NB4 (cell line): Measurements from ENCODE around the gene CTNNA3.

ENCODE experiments used
- DNase-seq: peaks from one replicate; pipeline ENCODE4 v3.0.0; 2010; ENCODE audit warnings: low read depth
- H3K4me3 ChIP-seq: one replicate; pipeline ENCODE4 v1.5.1; 2011; ENCODE audit warnings: mild to moderate bottlenecking, low read depth, low read length, moderate library complexity
- CTCF ChIP-seq: IDR thresholded peaks from one replicate; pipeline ENCODE4 v1.5.1; 2012; ENCODE audit warnings: low read depth, low read length
- MYC ChIP-seq: IDR thresholded peaks from 2 replicates; pipeline ENCODE4 v1.6.1; 2011; ENCODE audit warnings: low read depth, low read length
- POLR2A ChIP-seq: IDR thresholded peaks from 2 replicates; pipeline ENCODE4 v1.6.1; 2011; ENCODE audit warnings: mild to moderate bottlenecking; ENCODE audit not compliant: insufficient read length; ENCODE audit errors: extremely low read depth
- TF ChIP-seq, protein P1 (sequence below): IDR thresholded peaks from 2 replicates; pipeline ENCODE4 v1.6.1; 2011; ENCODE audit warnings: low read depth, low read length

Gene CTNNA3

DNA sequence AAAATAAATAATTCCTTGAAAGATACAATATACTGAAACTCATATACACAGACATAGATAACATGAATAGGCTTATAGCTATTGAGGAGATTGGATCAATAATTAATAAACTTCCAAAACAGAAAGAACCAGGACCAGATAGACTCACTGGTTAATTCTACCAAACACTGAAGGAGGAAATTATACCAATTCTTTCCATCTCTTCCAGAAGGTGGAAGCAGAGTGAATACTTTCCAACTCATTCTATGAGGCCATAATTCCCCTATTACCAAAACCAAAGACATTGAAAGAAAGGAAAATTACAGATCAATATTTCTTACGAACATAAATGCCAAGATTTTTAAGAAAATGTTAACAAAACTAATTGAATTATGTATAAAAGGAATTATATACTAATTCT, 1394.9 kb downstream of the CTNNA3 start:
- no peak overlapping the region for H3K4me3 ChIP-seq
- DNase-seq = no peak

DNA sequence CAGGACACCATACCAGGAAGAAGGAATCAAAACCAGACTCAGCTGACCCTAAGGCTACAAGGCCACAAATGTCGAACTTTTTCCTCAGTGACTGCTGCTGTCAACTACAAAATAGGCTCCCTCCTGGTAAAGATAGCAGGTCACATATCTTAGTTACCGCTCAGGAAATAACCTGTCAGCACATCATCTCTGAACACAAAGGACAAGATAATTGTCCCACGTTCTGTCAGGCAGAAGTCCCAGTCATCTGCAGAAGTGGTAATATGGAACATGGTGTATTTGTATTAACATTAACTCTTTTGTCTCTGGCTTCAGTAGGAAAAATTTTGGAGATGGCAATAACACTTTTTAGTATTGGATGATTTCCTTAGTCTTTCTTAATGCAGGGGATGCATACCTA, 1400.4 kb downstream of the CTNNA3 start:
- H3K4me3 ChIP-seq = no peak overlapping the region
- TF ChIP-seq MYC (no peak), CTCF (no peak), POLR2A (no peak)
- TF ChIP-seq, protein P1, sequence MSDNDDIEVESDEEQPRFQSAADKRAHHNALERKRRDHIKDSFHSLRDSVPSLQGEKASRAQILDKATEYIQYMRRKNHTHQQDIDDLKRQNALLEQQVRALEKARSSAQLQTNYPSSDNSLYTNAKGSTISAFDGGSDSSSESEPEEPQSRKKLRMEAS = no peak
- DNase-seq = no peak

More for the DNA sequence above, 1394.9 kb downstream of the CTNNA3 start:
- TF ChIP-seq MYC = no peak
- TF ChIP-seq POLR2A = no peak

- no peak for DNase-seq
- H3K4me3 ChIP-seq = no peak overlapping the region
- TF ChIP-seq MYC (no peak), CTCF (no peak), POLR2A (no peak)
- TF ChIP-seq, protein P1 = no peak
Measured at GRCh38 chr10:66294538-66294937, 1401.5 kb downstream of the CTNNA3 start.

GRCh38 chr10:66292922-66293321, 1403.1 kb downstream of the CTNNA3 start:
- H3K4me3 ChIP-seq = no peak overlapping the region
- DNase-seq = no peak
- TF ChIP-seq POLR2A (no peak), MYC (no peak), CTCF (no peak)
- TF ChIP-seq, protein P1 = no peak

DNA sequence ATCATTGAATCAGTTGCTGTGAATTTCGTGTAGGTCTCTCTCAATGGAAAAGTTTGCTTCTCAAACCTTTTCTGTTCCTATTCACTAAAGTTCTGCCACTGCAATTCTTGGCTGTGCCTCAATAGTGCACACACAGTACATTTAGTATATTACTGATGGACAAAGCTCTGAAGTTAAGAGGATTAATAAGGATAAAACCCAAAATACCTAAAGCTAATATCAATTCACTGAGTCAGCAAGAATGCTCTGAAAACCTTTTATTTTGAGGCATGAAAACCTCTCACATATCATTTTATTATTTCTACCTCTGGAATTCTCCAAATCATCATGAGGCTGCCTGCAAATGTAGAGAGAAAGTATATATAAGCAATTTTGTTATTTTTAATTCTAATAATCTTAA, 1403.5 kb downstream of the CTNNA3 start:
- H3K4me3 ChIP-seq = no peak overlapping the region
- DNase-seq = no peak
- no peak for TF ChIP-seq MYC
- TF ChIP-seq, protein P1 = no peak

DNA sequence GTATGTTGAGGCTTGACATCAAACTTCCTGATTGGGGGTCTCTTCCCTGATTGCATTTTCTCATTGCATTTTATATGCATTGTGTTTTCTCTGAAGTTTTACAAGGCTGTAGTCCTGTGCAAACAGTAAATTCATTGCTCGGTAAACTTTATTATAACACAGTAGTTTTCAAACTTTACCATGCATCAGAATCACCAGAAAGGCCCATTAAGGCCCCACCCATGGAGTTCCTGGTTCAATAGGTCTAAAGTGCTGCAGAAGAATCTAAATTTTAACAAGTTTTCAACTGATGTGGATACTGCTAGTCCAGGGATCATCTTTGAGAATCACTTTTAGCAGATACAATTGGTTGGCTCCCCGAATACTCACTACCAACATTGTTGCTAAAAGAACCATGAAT, 1404.9 kb downstream of the CTNNA3 start:
- no peak overlapping the region for H3K4me3 ChIP-seq
- no peak for TF ChIP-seq MYC
- no peak for TF ChIP-seq CTCF
- no peak for TF ChIP-seq POLR2A
- TF ChIP-seq, protein P1 = no peak
- DNase-seq = no peak

- no peak overlapping the region for H3K4me3 ChIP-seq
- no peak for DNase-seq
- TF ChIP-seq MYC (no peak), POLR2A (no peak), CTCF (no peak)
- TF ChIP-seq, protein P1 = no peak
Measured at GRCh38 chr10:66284621-66285020, 1411.4 kb downstream of the CTNNA3 start.
